SK-N-DZ (cell line): Measurements from ENCODE around the gene GSTK1.
"Not testable (repeated sequence)": the region's sequence is repeated elsewhere in the genome, so short reads cannot be mapped to it uniquely, and the experiment has no call there.

Source experiments
- DNase-seq: peaks from one replicate; pipeline ENCODE4 v3.0.0-alpha.2; 2015; ENCODE audit warnings: low spot score

GSTK1 gene

DNA sequence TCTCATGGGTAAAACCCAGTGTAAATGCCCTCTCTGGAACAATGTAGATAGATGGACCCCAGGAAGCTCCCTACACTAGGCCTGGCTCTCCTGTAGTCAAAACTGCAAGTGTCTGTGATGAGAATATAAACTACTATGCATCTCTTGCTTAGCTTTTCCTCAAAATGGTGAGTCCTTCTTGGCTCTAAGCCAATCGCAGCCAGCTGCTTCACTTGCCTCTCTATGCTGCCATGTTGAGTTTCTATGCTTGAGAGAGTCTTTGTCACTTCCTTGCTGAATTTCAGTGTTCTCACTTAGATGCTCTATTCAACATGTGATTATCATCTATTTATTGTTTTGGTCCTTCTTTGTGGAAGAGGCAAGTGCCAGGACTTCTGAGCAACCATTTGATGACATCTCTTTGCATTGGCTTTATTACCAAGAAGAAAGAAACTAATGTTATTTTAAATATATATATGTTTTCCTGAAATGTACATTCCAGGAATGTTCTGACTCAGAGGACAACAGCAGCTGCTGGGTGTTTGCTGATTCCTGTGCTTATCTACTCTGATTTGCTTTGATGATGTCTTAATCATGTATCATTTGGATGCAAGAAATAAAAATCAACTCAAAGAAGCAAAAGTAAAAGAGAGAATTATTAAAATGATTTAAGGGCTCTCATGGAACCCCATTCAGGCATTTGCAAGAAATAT lies 24.8 kb upstream of the GSTK1 start:
- no peak for DNase-seq

GRCh38 chr7:143239813-143240212 lies 23.4 kb upstream of the GSTK1 start:
- no peak for DNase-seq

DNA sequence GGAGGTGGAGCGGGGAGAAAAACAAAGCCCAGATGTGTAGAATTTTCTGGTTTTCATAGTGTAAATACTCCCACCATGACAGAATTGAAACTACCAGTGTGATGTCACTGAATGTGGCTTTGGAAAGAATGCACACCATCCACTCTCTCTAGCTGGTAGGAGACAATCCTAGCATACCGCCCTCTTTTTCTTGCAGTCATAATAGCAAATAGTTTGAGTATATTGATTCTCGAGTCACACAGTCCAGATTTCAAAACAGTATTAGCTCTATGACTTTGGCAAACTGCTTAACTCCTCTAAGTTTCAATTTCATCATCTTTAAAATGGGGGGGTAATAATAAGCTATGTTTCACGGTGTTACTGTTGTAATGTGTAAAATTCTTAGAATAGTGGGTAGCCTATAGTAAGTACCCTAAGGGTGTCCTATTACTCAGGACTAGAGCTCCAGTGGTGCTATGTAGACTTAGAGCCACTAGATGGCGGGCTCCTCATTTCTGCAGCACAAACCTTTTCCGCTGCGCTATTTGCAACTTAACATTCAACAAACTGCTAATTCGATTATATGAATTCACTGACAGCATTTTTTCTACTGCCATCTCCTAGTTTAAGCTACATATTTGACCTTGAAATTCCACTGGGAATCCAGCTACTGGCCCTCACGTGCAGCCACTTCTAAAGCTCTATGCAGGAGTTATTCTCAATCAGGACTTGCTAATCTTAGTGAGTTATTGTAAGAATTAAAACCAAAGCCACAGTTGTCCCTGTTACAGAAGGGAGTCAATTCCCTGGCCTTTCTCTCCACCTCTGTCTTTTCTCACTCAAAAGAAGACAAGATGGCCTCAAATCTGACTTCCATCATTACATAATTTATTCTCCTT lies 22.7 kb upstream of the GSTK1 start:
- peak; percentile 78 for DNase-seq

DNA sequence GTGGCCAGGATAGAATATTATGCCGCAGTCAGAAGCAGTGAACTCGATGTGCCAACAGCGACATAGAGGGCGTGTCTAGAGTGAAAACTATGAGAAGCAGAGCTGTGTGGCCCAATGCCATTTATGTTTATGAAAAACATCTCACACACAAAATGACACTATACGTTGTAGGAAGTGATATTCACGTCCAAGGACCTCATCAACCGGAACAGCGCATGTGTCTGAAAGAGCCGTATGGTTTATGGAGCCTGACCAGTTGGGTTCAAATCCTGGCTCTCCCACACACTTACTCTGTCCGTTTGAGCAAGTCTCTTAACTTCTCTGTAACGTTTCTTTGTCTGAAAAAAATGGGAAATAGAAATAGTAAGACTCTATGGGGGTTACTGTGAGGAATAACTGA lies 20.9 kb upstream of the GSTK1 start:
- no peak for DNase-seq

- no peak for DNase-seq
Observed at GRCh38 chr7:143243111-143243510, 20.1 kb upstream of the GSTK1 start.

- no peak for DNase-seq
Observed at GRCh38 chr7:143243614-143244013, 19.6 kb upstream of the GSTK1 start.

DNA sequence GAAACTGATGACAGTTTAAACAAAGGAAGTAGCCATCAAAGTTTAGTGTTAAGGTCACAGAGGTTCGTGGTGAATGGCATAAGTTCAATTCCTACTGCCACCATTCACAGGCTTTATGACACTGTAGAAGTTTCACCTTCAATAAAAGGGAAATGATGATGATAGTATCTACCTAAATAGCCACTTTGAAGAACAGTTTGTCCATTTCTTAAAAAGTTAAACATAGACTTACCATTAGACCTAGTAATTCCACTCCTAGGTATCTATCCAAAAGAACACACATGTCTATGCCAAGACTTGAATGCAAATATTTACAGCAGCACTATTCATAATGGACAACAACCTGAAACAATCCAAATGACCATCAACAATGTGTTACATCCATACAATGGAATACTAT lies 18.9 kb upstream of the GSTK1 start:
- DNase-seq = no peak

DNA sequence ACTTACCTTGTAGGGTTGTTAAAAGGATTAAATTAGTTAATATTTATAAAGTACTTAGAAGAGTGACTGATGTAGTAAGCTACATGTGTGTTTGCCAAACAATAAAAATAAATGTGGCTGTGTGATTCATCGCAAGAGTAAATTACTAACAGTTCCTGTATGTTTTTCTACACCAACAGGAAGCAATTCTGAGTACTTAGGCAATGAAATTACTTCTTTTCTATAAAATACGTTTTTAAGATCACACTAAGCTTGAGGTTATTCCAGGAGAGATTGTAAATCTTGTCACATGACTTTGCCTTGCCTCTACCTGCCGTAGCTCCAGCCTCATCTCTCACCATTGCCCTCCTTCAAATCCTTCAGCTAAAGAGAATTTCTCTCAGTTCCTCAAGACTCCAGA lies 18.1 kb upstream of the GSTK1 start:
- DNase-seq = no peak

- no peak for DNase-seq
Observed at GRCh38 chr7:143247372-143247771, 15.9 kb upstream of the GSTK1 start.

GRCh38 chr7:143248761-143249354 lies 14.4 kb upstream of the GSTK1 start:
- no peak for DNase-seq

DNA sequence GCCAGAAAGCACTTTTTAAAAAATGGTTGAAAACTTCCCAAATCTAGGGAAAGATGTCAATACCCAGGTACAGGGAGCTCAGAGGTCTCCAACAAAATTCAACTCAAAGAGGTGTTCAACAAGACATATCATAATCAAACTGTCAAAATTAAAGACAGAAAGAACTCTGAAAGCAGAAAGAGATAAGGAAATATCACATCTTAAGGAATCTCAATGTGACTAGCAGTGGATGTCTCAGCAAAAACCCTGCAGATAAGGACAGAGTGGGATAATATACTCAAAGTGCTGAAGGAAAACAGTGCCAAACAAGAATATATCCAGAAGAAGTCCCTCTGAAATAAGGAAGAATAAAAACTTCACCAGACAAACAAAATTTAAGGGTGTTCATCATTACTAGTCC lies 13.0 kb upstream of the GSTK1 start:
- DNase-seq = no peak

GRCh38 chr7:143250822-143251221 lies 12.4 kb upstream of the GSTK1 start:
- no peak for DNase-seq

DNA sequence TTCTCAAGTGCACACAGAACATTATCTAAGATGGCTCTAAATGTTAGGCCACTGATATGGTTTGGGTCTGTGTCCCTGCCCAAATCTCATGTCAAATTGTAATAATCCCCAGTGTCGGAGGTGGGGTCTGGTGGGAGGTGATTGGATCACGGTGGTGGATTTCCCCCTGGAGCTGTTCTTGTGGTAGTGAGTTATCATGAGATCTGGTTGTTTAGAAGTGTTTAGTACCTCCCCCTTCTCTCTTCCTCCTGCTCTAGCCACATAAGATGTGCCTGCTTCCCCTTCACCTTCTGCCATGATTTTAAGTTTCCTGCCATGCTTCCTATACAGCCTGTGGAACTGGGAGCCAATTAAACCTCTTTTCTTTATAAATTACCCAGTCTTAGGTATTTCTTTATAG lies 11.2 kb upstream of the GSTK1 start:
- no peak for DNase-seq

GRCh38 chr7:143255564-143255963 lies 7.7 kb upstream of the GSTK1 start:
- no peak for DNase-seq

- DNase-seq = no peak
Observed at GRCh38 chr7:143256325-143256724, 6.9 kb upstream of the GSTK1 start.

DNA sequence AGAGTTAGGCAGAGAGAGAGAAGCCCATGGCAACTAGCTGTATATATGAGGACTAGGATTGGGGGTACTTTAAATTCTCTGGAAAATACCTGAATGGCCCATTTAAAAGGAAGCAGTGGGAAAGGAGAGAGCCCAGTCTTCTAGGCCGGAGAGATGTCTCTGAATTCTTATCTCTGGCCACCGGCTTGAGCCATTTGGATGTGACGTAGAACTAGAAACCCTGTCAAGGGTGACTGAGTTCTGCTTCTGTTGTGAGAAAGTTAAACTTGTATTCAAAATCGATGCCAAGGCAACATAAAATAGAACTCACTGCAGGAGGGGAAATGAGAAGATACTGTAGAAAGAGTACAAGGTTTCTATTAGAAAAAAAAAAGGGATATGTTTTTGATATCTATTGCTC lies 6.3 kb upstream of the GSTK1 start:
- DNase-seq = no peak

DNA sequence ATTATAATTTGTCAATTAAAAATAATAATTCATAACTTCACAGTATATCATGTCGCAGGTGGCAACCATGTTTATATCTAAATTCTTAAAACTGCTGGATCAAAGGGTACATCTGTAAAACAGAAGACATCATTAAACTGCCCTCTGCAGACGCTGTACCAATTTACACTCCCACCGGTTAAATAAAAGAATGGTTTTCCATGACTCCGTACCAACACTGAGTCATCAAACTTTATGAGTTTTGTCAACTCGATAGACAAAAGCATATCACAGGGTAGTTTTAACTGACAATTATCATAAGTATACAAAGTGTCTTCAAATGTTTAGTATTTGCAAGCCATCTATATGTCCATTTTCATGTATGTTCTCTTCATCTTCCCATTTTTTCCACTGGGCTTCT lies 5.7 kb upstream of the GSTK1 start:
- DNase-seq = no peak

GRCh38 chr7:143258831-143259230 lies 4.4 kb upstream of the GSTK1 start:
- DNase-seq = no peak

DNA sequence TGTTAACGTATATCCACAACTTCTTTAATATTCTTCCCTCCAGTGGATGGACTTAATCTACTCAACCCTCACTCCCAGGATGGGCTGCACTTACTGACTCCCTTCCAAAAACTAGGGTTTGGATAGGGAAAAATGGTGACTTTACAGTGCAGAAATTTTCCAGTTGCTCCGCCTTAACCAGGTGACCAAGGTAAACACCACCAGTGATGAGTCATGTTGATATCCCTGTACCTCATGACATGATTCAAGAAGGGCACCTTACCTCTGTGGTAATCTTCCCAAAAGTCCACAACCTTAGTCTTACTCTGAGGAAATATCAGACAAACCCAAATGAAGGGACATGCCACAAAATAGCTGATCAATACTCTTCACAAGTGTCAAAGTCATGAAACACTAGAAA lies 3.5 kb upstream of the GSTK1 start:
- DNase-seq = no peak

DNA sequence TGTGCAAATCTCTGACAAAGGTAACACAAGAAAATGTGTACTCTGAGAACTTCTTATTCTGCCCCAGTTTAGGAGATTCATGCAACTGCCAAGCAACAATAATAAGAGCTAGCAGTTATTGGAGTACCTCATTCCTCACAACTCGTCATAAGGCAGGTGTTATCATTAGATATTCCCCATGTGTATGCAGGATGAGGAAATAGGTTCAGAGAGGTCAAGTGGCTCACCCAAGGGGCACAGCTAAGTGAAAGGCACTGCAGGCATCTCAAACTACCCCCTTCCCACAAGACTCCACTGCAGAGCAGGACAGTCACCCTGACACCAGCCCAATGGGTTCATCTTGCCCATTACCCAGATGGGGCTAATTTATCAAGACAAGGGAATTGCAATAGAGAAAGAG lies 1.3 kb upstream of the GSTK1 start:
- DNase-seq = no peak

- not testable (repeated sequence) for DNase-seq
Observed at GRCh38 chr7:143264196-143264568, 941 bp downstream of the GSTK1 start.

DNA sequence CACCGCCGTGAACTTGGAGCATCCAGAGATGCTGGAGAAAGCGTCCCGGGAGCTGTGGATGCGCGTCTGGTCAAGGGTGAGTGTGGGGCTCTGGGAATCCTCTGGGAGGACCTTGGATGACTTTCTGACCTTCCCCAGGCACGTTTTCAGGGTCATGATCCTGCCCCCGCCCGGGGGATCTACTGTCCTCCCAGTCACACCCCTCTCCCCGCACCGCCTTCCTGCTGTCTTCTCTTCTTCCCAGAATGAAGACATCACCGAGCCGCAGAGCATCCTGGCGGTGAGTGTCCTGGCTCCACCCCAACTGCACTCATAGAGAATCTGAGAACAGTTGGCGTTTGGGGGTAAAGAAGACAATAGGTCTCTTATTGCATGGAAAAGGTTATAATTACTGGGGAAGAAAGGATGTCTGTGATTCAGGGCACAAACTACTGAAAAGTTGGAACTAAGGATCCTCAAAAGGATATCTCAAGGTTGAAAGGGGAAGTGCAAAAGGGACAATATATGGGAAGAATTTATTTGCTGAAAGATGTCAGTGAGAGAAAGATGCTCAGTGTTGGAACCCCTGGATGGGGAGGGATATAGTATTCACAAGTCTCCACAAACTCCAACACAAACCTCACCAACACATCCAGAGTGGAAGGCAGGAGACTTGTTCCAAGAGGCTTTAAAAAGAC lies 1.9 kb downstream of the GSTK1 start:
- DNase-seq = no peak
